GM19468 (cell line): ENCODE data around the gene SFTA2.
A peak's percentile ranks its signal among the peaks of the same experiment; 100 is the strongest.
"Not testable (repeated sequence)": the region's sequence is repeated elsewhere in the genome, so short reads cannot be mapped to it uniquely, and the experiment has no call there.

Experiments
- ATAC-seq: cut with Tn5 transposase; IDR thresholded peaks from one replicate; pipeline ENCODE4 v1.9.1; 2021; ENCODE audit warnings: mild to moderate bottlenecking, moderate library complexity, moderate number of reproducible peaks; ENCODE audit not compliant: unreplicated experiment; ENCODE audit errors: extremely low read depth

SFTA2 gene

GRCh38 chr6:30931969-30932645, at the start of gene SFTA2:
SFTA2 (minus strand) TSS chr6:30932170; CDS start chr6:30932096, 74 bp downstream.
- ATAC-seq, result no peak

GRCh38 chr6:30979690-30980089, 47.7 kb upstream of the SFTA2 start:
- no peak for ATAC-seq

- ATAC-seq, result no peak
These were observed 47.2 kb upstream of the SFTA2 start for GRCh38 chr6:30979141-30979540.

- ATAC-seq, result no peak
These were observed 42.7 kb upstream of the SFTA2 start for GRCh38 chr6:30974490-30975252.

GRCh38 chr6:30972816-30973215, 40.8 kb upstream of the SFTA2 start:
- no peak for ATAC-seq

- ATAC-seq, result no peak
These were observed 39.0 kb upstream of the SFTA2 start for GRCh38 chr6:30970946-30971345.

GRCh38 chr6:30969171-30969570, 37.2 kb upstream of the SFTA2 start:
- not testable (repeated sequence) for ATAC-seq

- ATAC-seq, result no peak
These were observed 34.2 kb upstream of the SFTA2 start for GRCh38 chr6:30966154-30966553.

- ATAC-seq, result no peak
These were observed 33.2 kb upstream of the SFTA2 start for GRCh38 chr6:30965140-30965601.

GRCh38 chr6:30964075-30964474, 32.1 kb upstream of the SFTA2 start:
- no peak for ATAC-seq

GRCh38 chr6:30963641-30964040, 31.7 kb upstream of the SFTA2 start:
- ATAC-seq, result no peak

GRCh38 chr6:30962716-30963115, 30.7 kb upstream of the SFTA2 start:
- ATAC-seq, result no peak

GRCh38 chr6:30960907-30961673, 29.1 kb upstream of the SFTA2 start:
- no peak for ATAC-seq

GRCh38 chr6:30957716-30958115, 25.7 kb upstream of the SFTA2 start:
- ATAC-seq, result no peak

- peak; percentile 55 for ATAC-seq
These were observed 23.5 kb upstream of the SFTA2 start for GRCh38 chr6:30955367-30956042.

GRCh38 chr6:30954631-30955366, 22.8 kb upstream of the SFTA2 start:
- no peak for ATAC-seq

GRCh38 chr6:30951907-30952469, 20.0 kb upstream of the SFTA2 start:
- no peak for ATAC-seq

GRCh38 chr6:30948811-30949210, 16.8 kb upstream of the SFTA2 start:
- ATAC-seq, result no peak

- no peak for ATAC-seq
These were observed 15.3 kb upstream of the SFTA2 start for GRCh38 chr6:30947231-30947630.
